DND-41 (cell line): ENCODE data around the gene EFCAB11.

Source experiments
- EZH2 ChIP-seq: IDR thresholded peaks from 3 replicates; pipeline ENCODE4 v1.6.1; 2012; ENCODE audit warnings: borderline replicate concordance, low read depth, mild to moderate bottlenecking, moderate library complexity, low read length, inconsistent platforms; ENCODE audit not compliant: severe bottlenecking
- TF ChIP-seq, protein P1 (sequence below): IDR thresholded peaks from 2 replicates; pipeline ENCODE4 v1.5.1; 2012; ENCODE audit warnings: borderline replicate concordance, low read length, moderate library complexity, mild to moderate bottlenecking; ENCODE audit not compliant: poor library complexity, severe bottlenecking; ENCODE audit errors: extremely low read depth

DNA sequence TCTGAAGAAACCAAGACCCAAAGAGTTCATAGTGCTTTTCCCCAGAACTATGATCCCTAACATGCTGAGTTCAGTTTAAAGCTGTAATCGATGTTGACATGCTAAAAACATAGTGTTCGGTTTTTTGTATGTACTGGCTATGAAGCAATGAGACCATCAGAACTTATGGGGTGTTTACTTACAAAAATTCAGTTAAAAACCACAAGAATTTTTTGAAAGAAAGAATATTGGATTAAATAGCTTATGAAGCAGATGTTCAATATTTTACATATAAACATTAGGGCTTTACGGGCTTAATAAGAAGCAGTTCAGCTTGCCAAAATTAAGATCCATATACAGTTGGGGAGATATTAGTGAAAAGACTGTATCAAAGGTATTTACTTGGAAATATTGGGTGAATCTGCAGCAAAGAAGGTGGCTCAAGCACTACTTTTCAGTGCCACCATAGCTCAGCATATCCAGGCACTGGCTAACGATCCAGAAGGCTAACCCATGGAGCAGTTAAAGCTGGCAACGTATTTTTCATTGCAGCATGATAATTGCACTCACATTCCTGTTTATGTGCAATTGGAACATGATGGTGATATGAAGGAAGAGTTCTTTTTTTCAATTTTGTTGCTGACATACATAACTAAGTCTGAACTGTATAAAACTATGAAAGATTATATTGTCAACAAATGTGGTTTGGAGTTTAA, 125.9 kb downstream of the EFCAB11 start:
- TF ChIP-seq, protein P1, sequence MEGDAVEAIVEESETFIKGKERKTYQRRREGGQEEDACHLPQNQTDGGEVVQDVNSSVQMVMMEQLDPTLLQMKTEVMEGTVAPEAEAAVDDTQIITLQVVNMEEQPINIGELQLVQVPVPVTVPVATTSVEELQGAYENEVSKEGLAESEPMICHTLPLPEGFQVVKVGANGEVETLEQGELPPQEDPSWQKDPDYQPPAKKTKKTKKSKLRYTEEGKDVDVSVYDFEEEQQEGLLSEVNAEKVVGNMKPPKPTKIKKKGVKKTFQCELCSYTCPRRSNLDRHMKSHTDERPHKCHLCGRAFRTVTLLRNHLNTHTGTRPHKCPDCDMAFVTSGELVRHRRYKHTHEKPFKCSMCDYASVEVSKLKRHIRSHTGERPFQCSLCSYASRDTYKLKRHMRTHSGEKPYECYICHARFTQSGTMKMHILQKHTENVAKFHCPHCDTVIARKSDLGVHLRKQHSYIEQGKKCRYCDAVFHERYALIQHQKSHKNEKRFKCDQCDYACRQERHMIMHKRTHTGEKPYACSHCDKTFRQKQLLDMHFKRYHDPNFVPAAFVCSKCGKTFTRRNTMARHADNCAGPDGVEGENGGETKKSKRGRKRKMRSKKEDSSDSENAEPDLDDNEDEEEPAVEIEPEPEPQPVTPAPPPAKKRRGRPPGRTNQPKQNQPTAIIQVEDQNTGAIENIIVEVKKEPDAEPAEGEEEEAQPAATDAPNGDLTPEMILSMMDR, result no peak
- TF ChIP-seq EZH2, result no peak
